Fibroblast of the aortic adventitia (primary cell): ENCODE measurements around the gene FOXO1. TPM values are rescaled to one million over a fixed set of nuclear protein-coding genes. Genes with fewer than 3 reads are reported as not detected.

Experiments used
- DNase-seq: peaks from one replicate; pipeline ENCODE4 v3.0.0-alpha.2; 2010; ENCODE audit warnings: low read depth
- H3K4me3 ChIP-seq: 2 replicates; pipeline ENCODE4 v1.5.1; 2011; ENCODE audit warnings: low read depth, mild to moderate bottlenecking, control low read depth, low read length, moderate library complexity
- CTCF ChIP-seq: IDR thresholded peaks from 2 replicates; pipeline ENCODE4 v1.5.1; 2011; ENCODE audit warnings: mild to moderate bottlenecking, low read length, control low read depth, inconsistent platforms; ENCODE audit not compliant: insufficient read depth
- total RNA-seq: library from RNA; depleted of rRNA; stranded (reverse); fragments of >200 nt; gene quantifications from 2 replicates; pipeline ENCODE4 v1.2.3, GENCODE V29; 2012; ENCODE audit warnings: low replicate concordance

FOXO1 gene
- total RNA-seq, 1 donor, result 3.2 TPM

- TF ChIP-seq CTCF, result no peak
- H3K4me3 ChIP-seq, result no peak overlapping the region
- DNase-seq, result no peak
Measured at GRCh38 chr13:40592035-40592434, 74.4 kb downstream of the FOXO1 start.

GRCh38 chr13:40591091-40591490 lies 75.3 kb downstream of the FOXO1 start:
- no peak overlapping the region for H3K4me3 ChIP-seq
- TF ChIP-seq CTCF, result no peak
- DNase-seq, result no peak

GRCh38 chr13:40590112-40590862 lies 76.2 kb downstream of the FOXO1 start:
- no peak for TF ChIP-seq CTCF
- H3K4me3 ChIP-seq, result no peak overlapping the region
- DNase-seq, result peak; percentile 33

- peak; percentile 52 for DNase-seq
- no peak overlapping the region for H3K4me3 ChIP-seq
- TF ChIP-seq CTCF, result no peak
Measured at GRCh38 chr13:40589285-40590109, 76.9 kb downstream of the FOXO1 start.

- no peak for DNase-seq
- no peak overlapping the region for H3K4me3 ChIP-seq
- TF ChIP-seq CTCF, result no peak
Measured at GRCh38 chr13:40588101-40588500, 78.3 kb downstream of the FOXO1 start.

- TF ChIP-seq CTCF, result no peak
- no peak overlapping the region for H3K4me3 ChIP-seq
- DNase-seq, result no peak
Measured at GRCh38 chr13:40586886-40587565, 79.4 kb downstream of the FOXO1 start.
